Gastrocnemius medialis (tissue), 4 donors: ENCODE data around the gene UBE2G2. TPM values are rescaled to one million over a fixed set of nuclear protein-coding genes. Genes with fewer than 3 reads are reported as not detected.

Source experiments
- ATAC-seq, 2 donors: fragments of 150-250 bp; one replicate each; pipeline ENCODE4 v1.9.1; 2016
- DNase-seq, 2 donors: peaks; one replicate each; pipeline ENCODE4 v3.0.0-alpha.2; 2019
- H3K27ac ChIP-seq, 4 donors: fragments of 200-600 bp; sonication (generic); 1 replicate in 1 of 4; 2 replicates in 3 of 4; pipeline ENCODE4 v1.5.1; 2016 to 2018; ENCODE audit warnings: mild to moderate bottlenecking in 2 of 4, moderate library complexity in 1 of 4
- H3K27me3 ChIP-seq, 3 donors: fragments of 200-600 bp; sonication (generic) in 2 of 3; 1 replicate in 1 of 3; 2 replicates in 2 of 3; pipeline versions ENCODE4 v1.5.1 to v1.6.0; 2016 to 2019; ENCODE audit warnings: mild to moderate bottlenecking in 1 of 3, moderate library complexity in 1 of 3
- H3K36me3 ChIP-seq, 2 donors: fragments of 200-600 bp; sonication (generic) in 1 of 2; one replicate each; pipeline ENCODE4 v1.5.1; 2017 to 2018
- H3K4me1 ChIP-seq, 2 donors: fragments of 200-600 bp; sonication (generic) in 1 of 2; one replicate each; pipeline ENCODE4 v1.5.1; 2016 to 2017; ENCODE audit warnings: mild to moderate bottlenecking in 2 of 2
- H3K4me3 ChIP-seq, 4 donors: fragments of 200-600 bp; sonication (generic) in 3 of 4; 1 replicate in 1 of 4; 2 replicates in 3 of 4; pipeline ENCODE4 v1.5.1; 2016 to 2019; ENCODE audit warnings: mild to moderate bottlenecking in 2 of 4
- H3K9me3 ChIP-seq, 3 donors: fragments of 200-600 bp; sonication (generic) in 2 of 3; 1 replicate in 1 of 3; 2 replicates in 2 of 3; pipeline ENCODE4 v1.5.1; 2016 to 2019
- CTCF ChIP-seq, 5 experiments: fragments of 450-650 bp in 3 of 5; fragments of 200-600 bp in 2 of 5; sonication (generic) in 2 of 5; IDR thresholded peaks in 4 of 5; conservative IDR thresholded peaks in 1 of 5; 1 replicate in 4 of 5; 2 replicates in 1 of 5; pipeline ENCODE4 v1.5.1; 2016 to 2019; ENCODE audit warnings: antibody characterized with exemption in 5 of 5, mild to moderate bottlenecking in 3 of 5, moderate library complexity in 3 of 5
- POLR2A ChIP-seq, 2 donors: fragments of 450-650 bp; IDR thresholded peaks; one replicate each; pipeline ENCODE4 v1.6.1; 2017; ENCODE audit warnings: antibody characterized with exemption in 2 of 2, mild to moderate bottlenecking in 2 of 2, moderate library complexity in 2 of 2
- in situ Hi-C, 4 donors: fragments of 200-750 bp; cut with MboI; loops; one replicate each; pipeline versions ENCODE4 v1.15.0 to v1.8.0; 2017; ENCODE audit warnings: low sequenced_read_pairs in 4 of 4
- intact Hi-C: fragments of 100-400 bp; cut with DNase I; formaldehyde crosslinking; loops from one replicate; pipeline ENCODE4 v1.15.1; 2023; ENCODE audit warnings: low total_unique reads
- total RNA-seq, 4 donors: library from RNA; depleted of rRNA; stranded (reverse); fragments of >200 nt; gene quantifications; one replicate each; pipeline versions ENCODE4 v1.1.0 to v1.2.3, GENCODE V29; 2016

The UBE2G2 gene
- total RNA-seq, 4 donors from 2014 or later = 64.2 to 83.8 (median 73.3) TPM

GRCh38 chr21:44741921-44742320 is 59.7 kb downstream of the UBE2G2 start:
- in situ Hi-C loops = no loop called here

GRCh38 chr21:44740742-44741141 is 60.9 kb downstream of the UBE2G2 start:
- in situ Hi-C loops (no loop called here), intact Hi-C loops (no loop called here)
- Histone ChIP-seq H3K27me3 (peaks cover 0 to 3% (median 0%) of the 10 kb centered on the region in 3 donors), H3K27ac (no peak overlapping the region), H3K4me1 (no peaks in the 10 kb centered on the region), H3K9me3 (peaks cover 0 to 10% (median 2%) of the 10 kb centered on the region in 3 donors), H3K4me3 (no peak overlapping the region), H3K36me3 (no peaks in the 10 kb centered on the region)
- DNase-seq (no peak), ATAC-seq (no peak)
- TF ChIP-seq CTCF (IDR thresholded peaks at IDR 0.05 in 4 of 5, conservative IDR thresholded peaks at IDR 0.05 in 1 of 5) = no peak
- no peak for TF ChIP-seq POLR2A (IDR thresholded peaks at IDR 0.05)

More at GRCh38 chr21:44741921-44742320, 59.7 kb downstream of the UBE2G2 start:
- H3K36me3 ChIP-seq = no peaks in the 10 kb centered on the region
- no peaks in the 10 kb centered on the region for H3K4me1 ChIP-seq
- H3K4me3 ChIP-seq = no peak overlapping the region
- peaks cover 0 to 10% (median 2%) of the 10 kb centered on the region in 3 donors for H3K9me3 ChIP-seq
- H3K27ac ChIP-seq = no peak overlapping the region
- no peak for TF ChIP-seq CTCF (IDR thresholded peaks at IDR 0.05 in 4 of 5, conservative IDR thresholded peaks at IDR 0.05 in 1 of 5)
- no peak for TF ChIP-seq POLR2A (IDR thresholded peaks at IDR 0.05)
- DNase-seq (no peak), ATAC-seq (no peak)
- intact Hi-C loops = no loop called here
- H3K27me3 ChIP-seq = peaks cover 0 to 2% (median 0%) of the 10 kb centered on the region in 3 donors

GRCh38 chr21:44739316-44739715 is 62.3 kb downstream of the UBE2G2 start:
- TF ChIP-seq POLR2A (IDR thresholded peaks at IDR 0.05) (no peak), CTCF (IDR thresholded peaks at IDR 0.05 in 4 of 5, conservative IDR thresholded peaks at IDR 0.05 in 1 of 5) (no peak)
- H3K9me3 ChIP-seq = peaks cover 0 to 10% (median 2%) of the 10 kb centered on the region in 3 donors
- H3K27ac ChIP-seq = no peak overlapping the region
- H3K36me3 ChIP-seq = no peaks in the 10 kb centered on the region
- H3K4me3 ChIP-seq = no peak overlapping the region
- no peak for ATAC-seq
- DNase-seq = no peak
- in situ Hi-C loops (no loop called here), intact Hi-C loops (no loop called here)
- H3K27me3 ChIP-seq = peaks cover 0 to 4% (median 3%) of the 10 kb centered on the region in 3 donors
- H3K4me1 ChIP-seq = no peaks in the 10 kb centered on the region

- TF ChIP-seq POLR2A (IDR thresholded peaks at IDR 0.05) = no peak
- ATAC-seq (no peak), DNase-seq (no peak)
- intact Hi-C loops = no loop called here
- H3K4me3 ChIP-seq = no peak overlapping the region
- H3K27me3 ChIP-seq = peaks cover 2 to 4% (median 3%) of the 10 kb centered on the region in 3 donors
- H3K27ac ChIP-seq = no peak overlapping the region
- H3K9me3 ChIP-seq = peaks cover 0 to 10% (median 2%) of the 10 kb centered on the region in 3 donors
- in situ Hi-C loops = no loop called here
- no peaks in the 10 kb centered on the region for H3K4me1 ChIP-seq
- no peaks in the 10 kb centered on the region for H3K36me3 ChIP-seq
Measured at GRCh38 chr21:44738621-44739020, 63.0 kb downstream of the UBE2G2 start.

GRCh38 chr21:44737706-44738354 is 63.8 kb downstream of the UBE2G2 start:
- no peaks in the 10 kb centered on the region for H3K4me1 ChIP-seq
- H3K36me3 ChIP-seq = no peaks in the 10 kb centered on the region
- ATAC-seq (no peak), DNase-seq (no peak)
- no peak overlapping the region for H3K4me3 ChIP-seq
- TF ChIP-seq POLR2A (IDR thresholded peaks at IDR 0.05) = no peak
- no peak for TF ChIP-seq CTCF (IDR thresholded peaks at IDR 0.05 in 4 of 5, conservative IDR thresholded peaks at IDR 0.05 in 1 of 5)
- in situ Hi-C loops = no loop called here
- H3K27ac ChIP-seq = no peak overlapping the region
- intact Hi-C loops = no loop called here
- H3K27me3 ChIP-seq = peaks cover 3 to 4% (median 4%) of the 10 kb centered on the region in 3 donors
- H3K9me3 ChIP-seq = peaks cover 0 to 10% (median 2%) of the 10 kb centered on the region in 3 donors
